GM12873 (cell line): ENCODE data around the gene AADACL2.

Experiments used
- CTCF ChIP-seq: IDR thresholded peaks from 2 replicates; pipeline ENCODE4 v1.5.1; 2012; ENCODE audit warnings: low read depth, mild to moderate bottlenecking, moderate library complexity, low read length, control low read depth; ENCODE audit not compliant: insufficient read depth; ENCODE audit errors: missing control alignments

AADACL2 gene

GRCh38 chr3:151774235-151774634, 40.5 kb downstream of the AADACL2 start:
- TF ChIP-seq CTCF: no peak

- no peak for TF ChIP-seq CTCF
Measured at GRCh38 chr3:151774910-151775309, 41.2 kb downstream of the AADACL2 start.

GRCh38 chr3:151775314-151776258, 41.9 kb downstream of the AADACL2 start:
- TF ChIP-seq CTCF: no peak

- TF ChIP-seq CTCF: no peak
Measured at GRCh38 chr3:151776259-151776740, 42.6 kb downstream of the AADACL2 start.

GRCh38 chr3:151777880-151778279, 44.2 kb downstream of the AADACL2 start:
- TF ChIP-seq CTCF: no peak

- TF ChIP-seq CTCF: no peak
Measured at GRCh38 chr3:151787626-151788025, 53.9 kb downstream of the AADACL2 start.

GRCh38 chr3:151788401-151788800, 54.7 kb downstream of the AADACL2 start:
- TF ChIP-seq CTCF: no peak
